GM12872 (cell line): ENCODE measurements around the gene MEGF11.

Experiments
- CTCF ChIP-seq: IDR thresholded peaks from 3 replicates; pipeline ENCODE4 v1.5.1; 2011; ENCODE audit warnings: low read depth, mild to moderate bottlenecking, low read length, moderate library complexity; ENCODE audit not compliant: insufficient read depth

MEGF11 gene

GRCh38 chr15:66070220-66070934 is 183.2 kb downstream of the MEGF11 start:
- no peak for TF ChIP-seq CTCF

GRCh38 chr15:66069751-66070150 is 183.8 kb downstream of the MEGF11 start:
- TF ChIP-seq CTCF = no peak

GRCh38 chr15:66068801-66069200 is 184.7 kb downstream of the MEGF11 start:
- TF ChIP-seq CTCF = no peak

- no peak for TF ChIP-seq CTCF
Measured at GRCh38 chr15:66067687-66068086, 185.9 kb downstream of the MEGF11 start.

- no peak for TF ChIP-seq CTCF
Measured at GRCh38 chr15:66066481-66066880, 187.1 kb downstream of the MEGF11 start.

- no peak for TF ChIP-seq CTCF
Measured at GRCh38 chr15:66066005-66066404, 187.5 kb downstream of the MEGF11 start.

GRCh38 chr15:66065325-66065724 is 188.2 kb downstream of the MEGF11 start:
- no peak for TF ChIP-seq CTCF

- TF ChIP-seq CTCF = no peak
Measured at GRCh38 chr15:66063147-66063546, 190.4 kb downstream of the MEGF11 start.
